IMR-90 (cell line): Measurements from ENCODE around the gene COX8A. TPM values are rescaled to one million over a fixed set of nuclear protein-coding genes. Genes with fewer than 3 reads are reported as not detected.

Source experiments
- ATAC-seq: fragments of 200-7000 bp; cut with Tn5 transposase; 2 replicates; pipeline ENCODE4 v1.9.1; 2020; ENCODE audit warnings: low read depth, mild to moderate bottlenecking, moderate library complexity
- BruUV-seq: library from RNA; stranded (reverse); fragments of 400-500 nt; replicated peaks from 2 replicates; lab custom pipeline; 2021; lab: Mats Ljungman, UMichigan
- CTCF ChIA-PET: fragments of 300-600 bp; formaldehyde crosslinking; extraction: SDS; loops from one replicate; lab custom pipeline; 2021; ENCODE audit warnings: antibody characterized with exemption; lab: Yijun Ruan, JAX
- POLR2A ChIA-PET: fragments of 300-600 bp; sonication (Branson Sonifier 250); formaldehyde crosslinking; loops from one replicate; lab custom pipeline; 2022; ENCODE audit warnings: antibody characterized with exemption; ENCODE audit not compliant: unreplicated experiment; lab: Charles Lee
- DNase-seq: peaks from one replicate; pipeline ENCODE4 v3.0.0; 2013
- H2AFZ ChIP-seq: replicated peaks from 2 replicates; pipeline ENCODE3; 2013; ENCODE audit warnings: low read length, mild to moderate bottlenecking; ENCODE audit not compliant: poor library complexity
- H2AK5ac ChIP-seq: 2 replicates; pipeline ENCODE4 v1.6.1; 2013; ENCODE audit warnings: low read depth, low read length, inconsistent platforms
- H2AK9ac ChIP-seq: replicated peaks from 2 replicates; pipeline ENCODE3; 2013; ENCODE audit warnings: mild to moderate bottlenecking, low read depth, low read length, moderate library complexity; ENCODE audit not compliant: poor library complexity
- H2BK120ac ChIP-seq: 2 replicates; pipeline ENCODE4 v1.6.1; 2013; ENCODE audit warnings: low read depth, low read length, inconsistent platforms
- H2BK15ac ChIP-seq: 3 replicates; pipeline ENCODE4 v1.6.1; 2013; ENCODE audit warnings: low read depth, low read length, inconsistent platforms
- H2BK20ac ChIP-seq: 2 replicates; pipeline ENCODE4 v1.6.1; 2013; ENCODE audit warnings: low read depth, mild to moderate bottlenecking, inconsistent platforms, low read length, moderate library complexity
- H2BK5ac ChIP-seq: 2 replicates; pipeline ENCODE4 v1.6.1; 2013; ENCODE audit warnings: mild to moderate bottlenecking, low read depth, low read length, inconsistent platforms; ENCODE audit not compliant: poor library complexity, severe bottlenecking
- H3K14ac ChIP-seq: replicated peaks from 2 replicates; pipeline ENCODE4 v1.6.1; 2013; ENCODE audit warnings: low read depth, low read length, inconsistent platforms
- H3K18ac ChIP-seq: 2 replicates; pipeline ENCODE4 v1.6.1; 2013; ENCODE audit warnings: low read depth, low read length, control low read depth
- H3K23ac ChIP-seq: 2 replicates; pipeline ENCODE4 v1.6.1; 2013; ENCODE audit warnings: low read depth, low read length, inconsistent platforms
- H3K27ac ChIP-seq: 2 replicates; pipeline ENCODE4 v1.5.1; 2013; ENCODE audit warnings: mild to moderate bottlenecking, control low read depth, low read length; ENCODE audit not compliant: insufficient read depth
- H3K27me3 ChIP-seq: 2 replicates; pipeline ENCODE4 v1.6.1; 2013; ENCODE audit warnings: low read length; ENCODE audit not compliant: control insufficient read depth, insufficient read depth
- H3K36me3 ChIP-seq: 2 replicates; pipeline ENCODE4 v1.6.1; 2013; ENCODE audit warnings: low read length, mixed read lengths; ENCODE audit not compliant: control insufficient read depth, insufficient read depth
- H3K4ac ChIP-seq: 2 replicates; pipeline ENCODE4 v1.6.1; 2013; ENCODE audit warnings: low read depth, low read length, inconsistent platforms
- H3K4me1 ChIP-seq: 2 replicates; pipeline ENCODE4 v1.6.1; 2013; ENCODE audit warnings: low read length, mixed read lengths; ENCODE audit not compliant: control insufficient read depth, insufficient read depth
- H3K4me2 ChIP-seq: 2 replicates; pipeline ENCODE4 v1.6.1; 2013; ENCODE audit warnings: low read depth, mild to moderate bottlenecking, control low read depth, low read length, moderate library complexity
- H3K4me3 ChIP-seq: 2 replicates; pipeline ENCODE4 v1.5.1; 2013; ENCODE audit warnings: low read depth, mild to moderate bottlenecking, control low read depth, low read length, moderate library complexity; ENCODE audit not compliant: insufficient read depth
- H3K56ac ChIP-seq: 2 replicates; pipeline ENCODE4 v1.6.1; 2013; ENCODE audit warnings: low read length, inconsistent platforms; ENCODE audit not compliant: insufficient read depth; ENCODE audit errors: extremely low read depth
- H3K79me1 ChIP-seq, 2 experiments: 2 replicates each; pipeline ENCODE4 v1.6.1; 2013; ENCODE audit warnings: low read length in 2 of 2, inconsistent platforms in 1 of 2, low read depth in 1 of 2
- H3K9ac ChIP-seq: 2 replicates; pipeline ENCODE4 v1.6.1; 2013; ENCODE audit warnings: low read depth, low read length, control low read depth
- H3K9me1 ChIP-seq: 2 replicates; pipeline ENCODE4 v1.6.1; 2013; ENCODE audit warnings: low read length, inconsistent platforms; ENCODE audit not compliant: insufficient read depth
- H3K9me3 ChIP-seq: 2 replicates; pipeline ENCODE4 v1.6.1; 2013; ENCODE audit warnings: low read length; ENCODE audit not compliant: control insufficient read depth, insufficient read depth
- H4K20me1 ChIP-seq: 2 replicates; pipeline ENCODE4 v1.6.1; 2013; ENCODE audit warnings: low read length, inconsistent platforms; ENCODE audit not compliant: insufficient read depth
- H4K5ac ChIP-seq: 2 replicates; pipeline ENCODE4 v1.6.1; 2013; ENCODE audit warnings: mild to moderate bottlenecking, low read depth, low read length, control low read depth
- H4K8ac ChIP-seq, 2 experiments: 2 replicates each; pipeline ENCODE4 v1.6.1; 2013; ENCODE audit warnings: low read depth in 2 of 2, low read length in 2 of 2, control low read depth in 1 of 2, inconsistent platforms in 1 of 2
- H4K91ac ChIP-seq: 2 replicates; pipeline ENCODE4 v1.6.1; 2013; ENCODE audit warnings: low read depth, low read length, inconsistent platforms; ENCODE audit not compliant: insufficient read depth
- CHD1 ChIP-seq: IDR thresholded peaks from 2 replicates; pipeline ENCODE4 v1.6.1; 2012; ENCODE audit warnings: low read depth, low read length, improper control_type of control experiment
- CTCF ChIP-seq: conservative IDR thresholded peaks from 2 replicates; pipeline ENCODE4 v1.5.1; 2012; ENCODE audit warnings: mild to moderate bottlenecking, low read depth, low read length, improper control_type of control experiment
- NFE2L2 ChIP-seq: fragments of 150-350 bp; IDR thresholded peaks from 2 replicates; pipeline ENCODE4 v1.6.1; 2016; ENCODE audit warnings: low read depth, mild to moderate bottlenecking, low read length
- WGBS, 2 experiments: methylation state at CpG; one replicate each; pipeline versions ENCODE4 v1.1.5 to v1.1.7; 2013; ENCODE audit warnings: missing lambda C conversion rate in 2 of 2; ENCODE audit not compliant: insufficient read length in 1 of 2; ENCODE audit errors: extremely low coverage in 2 of 2; 5-methylcytosine and 5-hydroxymethylcytosine counted together
- dilution Hi-C: fragments of 300-500 bp; cut with HindIII; formaldehyde crosslinking; loops from one replicate; pipeline ENCODE4 v1.14.3; 2018; ENCODE audit warnings: low sequenced_read_pairs; ENCODE audit not compliant: unreplicated experiment
- in situ Hi-C: fragments of 300-500 bp; cut with MboI; formaldehyde crosslinking; loops from 3 replicates; pipeline ENCODE4 v1.14.3; 2019; ENCODE audit warnings: low sequenced_read_pairs, inconsistent platforms, mixed read lengths
- intact Hi-C: fragments of 100-400 bp; cut with micrococcal nuclease; formaldehyde crosslinking; loops from 2 replicates; pipeline ENCODE4 v1.10.0; 2022
- polyA plus RNA-seq, 3 experiments: library from polyadenylated mRNA; depleted of rRNA; stranded (reverse); fragments of >200 nt; gene quantifications; 2 replicates each; pipeline ENCODE4 v1.2.3, GENCODE V29; 2012; ENCODE audit warnings: low replicate concordance in 1 of 3
- total RNA-seq: library from RNA; depleted of rRNA; stranded (reverse); fragments of >200 nt; gene quantifications from 2 replicates; pipeline ENCODE4 v1.2.3, GENCODE V29; 2012

The COX8A gene
- total and polyA plus RNA-seq, 2 of the 4 experiments (the other 2 are of a cell fraction) = 250 to 598 TPM

DNA sequence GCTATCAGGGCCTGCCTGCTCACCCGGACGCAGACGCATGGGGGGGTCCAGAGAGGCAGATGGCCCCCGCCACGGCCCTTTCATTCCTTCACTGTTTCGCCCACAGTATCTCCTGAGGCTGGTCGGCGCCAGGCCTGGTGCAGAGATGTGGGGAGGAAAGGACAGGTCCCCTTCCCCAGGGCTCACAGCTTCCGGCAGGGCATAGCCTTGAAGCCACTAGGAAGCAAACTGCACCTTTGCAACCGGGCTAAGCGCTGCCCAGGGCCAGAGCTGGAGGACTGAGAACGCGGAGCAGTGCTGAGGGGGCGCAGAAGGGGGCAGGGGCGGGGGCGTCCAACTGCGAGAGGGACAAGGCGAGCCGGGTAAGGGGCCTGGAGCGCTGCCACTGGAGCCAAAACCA, 41.1 kb downstream of the COX8A start:
- in situ Hi-C loops (no loop called here), dilution Hi-C loops (no loop called here), intact Hi-C loops (no loop called here)
- no peak overlapping the region for H2BK15ac ChIP-seq
- no peak overlapping the region for H3K4me2 ChIP-seq
- H4K91ac ChIP-seq = no peak overlapping the region
- no TSS peak for BruUV-seq
- no peak overlapping the region for H2AFZ ChIP-seq
- H3K14ac ChIP-seq = no peak overlapping the region
- H3K18ac ChIP-seq = no peak overlapping the region
- H3K9ac ChIP-seq = no peak overlapping the region
- no peak overlapping the region for H3K56ac ChIP-seq
- H2AK9ac ChIP-seq = peak overlapping the region; percentile 28
- H3K27me3 ChIP-seq = peaks cover 8% of the 10 kb centered on the region; the same call in 1 of the 2 replicates
- POLR2A ChIA-PET = no interaction called here
- H3K23ac ChIP-seq = no peak overlapping the region
- TF ChIP-seq CHD1 (no peak), CTCF (no peak), NFE2L2 (no peak)
- CTCF ChIA-PET = interaction anchor here (1.0 kb wide), 1 partner anchor 107 kb away, joined by 3 read pairs; no protein-coding TSS in a partner anchor
- H2BK120ac ChIP-seq = no peak overlapping the region
- 0 out of 2 replicates have a peak, but pooled peaks cover 8% of the 10 kb centered on the region for H4K20me1 ChIP-seq
- no peak overlapping the region for H2BK20ac ChIP-seq
- no peaks in the 10 kb centered on the region for H3K9me1 ChIP-seq
- no peak overlapping the region for H4K8ac ChIP-seq
- no peak overlapping the region for H2AK5ac ChIP-seq
- H3K27ac ChIP-seq = no peak overlapping the region
- no peak overlapping the region for H4K5ac ChIP-seq
- H2BK5ac ChIP-seq = no peak overlapping the region
- H3K4me3 ChIP-seq = no peak overlapping the region
- H3K9me3 ChIP-seq = no peaks in the 10 kb centered on the region
- no peaks in the 10 kb centered on the region for H3K79me1 ChIP-seq
- H3K4ac ChIP-seq = no peak overlapping the region
- H3K36me3 ChIP-seq = no peaks in the 10 kb centered on the region
- no peak for DNase-seq
- no peaks in the 10 kb centered on the region for H3K4me1 ChIP-seq
- 64% methylated on average over 5 of the region's 20 CpGs; no CpG with 5 or more reads in 1 of the 2 experiments for WGBS, 2 experiments
- ATAC-seq = no peak
